Coronary artery (tissue), 2 donors: Measurements from ENCODE around the gene TBX18.

Experiments
- DNase-seq: peaks from one replicate; pipeline ENCODE4 v3.0.0-alpha.2; 2017; ENCODE audit warnings: low spot score
- H3K27ac ChIP-seq, 2 donors: fragments of 200-600 bp; sonication (generic); one replicate each; pipeline ENCODE4 v1.5.1; 2016 to 2019
- H3K4me3 ChIP-seq: fragments of 200-600 bp; sonication (generic); 2 replicates; pipeline ENCODE4 v1.5.1; 2016; ENCODE audit warnings: mild to moderate bottlenecking, moderate library complexity
- CTCF ChIP-seq: fragments of 200-600 bp; sonication (generic); IDR thresholded peaks from one replicate; pipeline ENCODE4 v1.5.1; 2019; ENCODE audit warnings: antibody characterized with exemption

Gene TBX18

GRCh38 chr6:84733889-84734288 lies 30.5 kb downstream of the TBX18 start:
- no peak overlapping the region for H3K27ac ChIP-seq
- no peak overlapping the region for H3K4me3 ChIP-seq
- DNase-seq = no peak
- TF ChIP-seq CTCF = no peak

- no peak for TF ChIP-seq CTCF
- H3K4me3 ChIP-seq = no peak overlapping the region
- DNase-seq = no peak
- no peak overlapping the region for H3K27ac ChIP-seq
Observed at GRCh38 chr6:84731901-84732300, 32.5 kb downstream of the TBX18 start.

GRCh38 chr6:84731401-84731800 lies 33.0 kb downstream of the TBX18 start:
- no peak for TF ChIP-seq CTCF
- no peak overlapping the region for H3K27ac ChIP-seq
- H3K4me3 ChIP-seq = no peak overlapping the region
- no peak for DNase-seq

DNA sequence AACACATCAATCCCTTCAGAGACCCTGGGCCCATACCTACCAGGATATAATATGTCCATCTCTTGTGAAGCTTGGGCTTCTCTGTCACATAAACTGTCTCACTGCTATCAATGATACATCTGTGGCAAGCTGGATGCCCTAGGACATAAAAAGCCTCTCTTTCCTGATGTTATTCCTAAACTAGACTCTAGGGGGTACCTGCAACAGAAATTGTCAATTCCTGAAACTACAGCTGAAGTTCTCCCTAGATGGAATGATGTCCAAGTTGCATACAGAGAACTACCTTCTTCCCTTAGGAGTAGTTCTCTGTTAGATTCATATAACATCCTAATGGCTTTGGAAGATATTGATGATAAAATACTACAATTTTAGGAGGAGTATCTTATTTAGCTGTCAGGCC lies 35.8 kb downstream of the TBX18 start:
- TF ChIP-seq CTCF = no peak
- no peak for DNase-seq
- no peak overlapping the region for H3K27ac ChIP-seq
- no peak overlapping the region for H3K4me3 ChIP-seq

DNA sequence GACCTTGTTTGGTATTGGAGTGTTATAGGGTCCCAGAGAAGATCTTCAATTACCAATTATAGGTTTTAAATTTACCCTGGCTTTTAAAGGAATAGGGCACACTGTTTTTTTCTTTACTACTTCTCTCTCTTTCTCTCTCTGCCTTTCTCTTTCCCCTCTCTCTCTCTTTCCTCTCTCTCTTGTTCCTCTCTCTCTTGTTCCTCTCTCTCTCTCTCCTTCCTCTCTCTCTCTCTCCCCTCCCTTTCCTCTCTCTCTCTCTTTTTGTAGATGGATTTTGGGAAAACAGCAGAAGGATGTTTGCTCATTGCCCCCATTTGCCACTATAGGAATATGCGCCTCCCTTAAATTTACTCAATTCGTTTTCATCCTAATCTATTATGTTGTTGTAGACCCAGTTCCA lies 45.2 kb downstream of the TBX18 start:
- no peak for DNase-seq
- H3K27ac ChIP-seq = no peak overlapping the region
- TF ChIP-seq CTCF = no peak
- no peak overlapping the region for H3K4me3 ChIP-seq

- no peak overlapping the region for H3K4me3 ChIP-seq
- TF ChIP-seq CTCF = no peak
Observed at GRCh38 chr6:84718038-84718955, 46.1 kb downstream of the TBX18 start.

GRCh38 chr6:84709121-84709520 lies 55.3 kb downstream of the TBX18 start:
- Histone ChIP-seq H3K27ac (peak overlapping the region in 1 of 2 donors; percentile 7), H3K4me3 (no peak overlapping the region)
- TF ChIP-seq CTCF = no peak
- no peak for DNase-seq

More at GRCh38 chr6:84718038-84718955, 46.1 kb downstream of the TBX18 start:
- DNase-seq = no peak
- H3K27ac ChIP-seq = no peak overlapping the region
